HFFc6 (cell line): ENCODE results near the gene RPS6KA2. TPM values are rescaled to one million over a fixed set of nuclear protein-coding genes. Genes with fewer than 3 reads are reported as not detected.
A peak's percentile ranks its signal among the peaks of the same experiment; 100 is the strongest.

Experiments used
- DNase-seq: peaks from one replicate; pipeline ENCODE4 v3.0.0-alpha.2; 2018
- H3K27ac Mint-ChIP-seq: 2 replicates; pipeline ENCODE4 v1.8.0; 2020; ENCODE audit warnings: mild to moderate bottlenecking, mixed read lengths
- H3K27me3 Mint-ChIP-seq: 2 replicates; pipeline ENCODE4 v1.8.0; 2021; ENCODE audit warnings: mild to moderate bottlenecking, moderate library complexity, mixed read lengths; ENCODE audit not compliant: insufficient read depth
- H3K36me3 Mint-ChIP-seq: 2 replicates; pipeline ENCODE4 v1.8.0; 2021; ENCODE audit warnings: low read depth, mixed read lengths
- H3K4me1 Mint-ChIP-seq: 2 replicates; pipeline ENCODE4 v1.8.0; 2020; ENCODE audit warnings: low read depth, mixed read lengths
- H3K4me3 Mint-ChIP-seq: 2 replicates; pipeline ENCODE4 v1.8.0; 2020; ENCODE audit warnings: mild to moderate bottlenecking, moderate library complexity, mixed read lengths
- H3K9me3 Mint-ChIP-seq: 2 replicates; pipeline ENCODE4 v1.8.0; 2020; ENCODE audit warnings: mild to moderate bottlenecking, mixed read lengths
- CTCF ChIP-seq: fragments of 200-600 bp; sonication (generic); IDR thresholded peaks from 2 replicates; pipeline ENCODE4 v1.5.0; 2021; ENCODE audit warnings: antibody characterized with exemption, mild to moderate bottlenecking
- total RNA-seq, 6 experiments: library from RNA; stranded (reverse); fragmentation: NEBNext Ultra II Directional; extraction: Animal tissue kit (Norgen Biotek cat#: 25700); gene quantifications; 2 replicates in 1 of 6; 3 replicates in 5 of 6; pipeline ENCODE4 v1.2.3, GENCODE V29; 2021

Gene RPS6KA2
- total RNA-seq, 6 experiments from 2014 or later: 10.1 to 13.9 (median 11.9) TPM

- H3K4me3 Mint-ChIP-seq: peak overlapping the region; percentile 93
- peaks cover 2% of the 10 kb centered on the region for H3K27me3 Mint-ChIP-seq
- no peaks in the 10 kb centered on the region for H3K9me3 Mint-ChIP-seq
- TF ChIP-seq CTCF: no peak
- H3K36me3 Mint-ChIP-seq: no peaks in the 10 kb centered on the region
- DNase-seq: no peak
- no peak overlapping the region for H3K27ac Mint-ChIP-seq
- H3K4me1 Mint-ChIP-seq: peaks cover 9% of the 10 kb centered on the region
These were observed 244.5 kb downstream of the RPS6KA2 start for GRCh38 chr6:166382500-166382932.

- no peaks in the 10 kb centered on the region; the same call in 1 of the 2 replicates for H3K27me3 Mint-ChIP-seq
- peak overlapping the region; percentile 93 for H3K4me3 Mint-ChIP-seq
- no peaks in the 10 kb centered on the region for H3K9me3 Mint-ChIP-seq
- peak; percentile 82 for TF ChIP-seq CTCF
- peak overlapping the region; percentile 43 for H3K27ac Mint-ChIP-seq
- peaks cover 9% of the 10 kb centered on the region for H3K4me1 Mint-ChIP-seq
- no peaks in the 10 kb centered on the region for H3K36me3 Mint-ChIP-seq
- no peak for DNase-seq
These were observed 245.1 kb downstream of the RPS6KA2 start for GRCh38 chr6:166381733-166382499.

- Mint-ChIP-seq H3K36me3 (no peaks in the 10 kb centered on the region), H3K9me3 (no peaks in the 10 kb centered on the region), H3K27me3 (no peaks in the 10 kb centered on the region; the same call in 1 of the 2 replicates), H3K4me3 (peak overlapping the region; percentile 93), H3K4me1 (peaks cover 9% of the 10 kb centered on the region), H3K27ac (peak overlapping the region; percentile 43)
- no peak for TF ChIP-seq CTCF
- DNase-seq: no peak
These were observed 245.7 kb downstream of the RPS6KA2 start for GRCh38 chr6:166381381-166381732.

- no peak overlapping the region for H3K27ac Mint-ChIP-seq
- H3K4me3 Mint-ChIP-seq: no peak overlapping the region
- no peak for DNase-seq
- H3K4me1 Mint-ChIP-seq: peaks cover 9% of the 10 kb centered on the region
- TF ChIP-seq CTCF: no peak
- H3K36me3 Mint-ChIP-seq: no peaks in the 10 kb centered on the region
- no peaks in the 10 kb centered on the region; the same call in 1 of the 2 replicates for H3K27me3 Mint-ChIP-seq
- no peaks in the 10 kb centered on the region for H3K9me3 Mint-ChIP-seq
These were observed 247.3 kb downstream of the RPS6KA2 start for GRCh38 chr6:166379800-166380199.

GRCh38 chr6:166379103-166379586 lies 247.9 kb downstream of the RPS6KA2 start:
- Mint-ChIP-seq H3K27ac (no peak overlapping the region), H3K36me3 (no peaks in the 10 kb centered on the region), H3K4me1 (peaks cover 9% of the 10 kb centered on the region), H3K27me3 (no peaks in the 10 kb centered on the region; the same call in 1 of the 2 replicates), H3K9me3 (no peaks in the 10 kb centered on the region), H3K4me3 (no peak overlapping the region)
- TF ChIP-seq CTCF: no peak
- no peak for DNase-seq
